Inferior parietal cortex (tissue), 1 donor: ENCODE measurements around the gene JMJD1C.
"Not testable (repeated sequence)": the region's sequence is repeated elsewhere in the genome, so short reads cannot be mapped to it uniquely, and the experiment has no call there.

Source experiments
- DNase-seq: peaks from one replicate; pipeline ENCODE4 v3.0.0-alpha.2; 2016; ENCODE audit errors: extremely low spot score

JMJD1C gene

GRCh38 chr10:63260103-63260859 lies 205.5 kb downstream of the JMJD1C start:
- DNase-seq, result no peak

- DNase-seq, result no peak
Observed at GRCh38 chr10:63258920-63259678, 206.7 kb downstream of the JMJD1C start.

DNA sequence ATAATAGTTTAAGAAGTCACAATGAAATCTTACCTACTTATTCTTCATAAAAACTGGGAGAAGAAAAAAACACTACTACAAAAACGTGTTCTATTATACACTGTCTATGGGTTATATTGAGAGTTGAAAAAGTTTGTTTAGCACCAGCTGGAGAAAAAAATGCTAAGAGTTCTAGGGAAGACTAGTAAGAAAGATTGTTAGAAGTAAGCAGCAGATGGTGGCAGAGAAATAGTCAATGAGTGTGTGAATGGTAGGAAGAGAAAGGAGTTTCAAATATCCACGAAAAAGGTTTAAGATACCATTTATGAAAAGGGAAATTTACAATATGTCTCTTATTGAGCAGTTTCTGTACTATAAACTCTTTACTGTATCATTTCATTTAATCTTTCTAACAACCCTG lies 208.0 kb downstream of the JMJD1C start:
- DNase-seq, result no peak

DNA sequence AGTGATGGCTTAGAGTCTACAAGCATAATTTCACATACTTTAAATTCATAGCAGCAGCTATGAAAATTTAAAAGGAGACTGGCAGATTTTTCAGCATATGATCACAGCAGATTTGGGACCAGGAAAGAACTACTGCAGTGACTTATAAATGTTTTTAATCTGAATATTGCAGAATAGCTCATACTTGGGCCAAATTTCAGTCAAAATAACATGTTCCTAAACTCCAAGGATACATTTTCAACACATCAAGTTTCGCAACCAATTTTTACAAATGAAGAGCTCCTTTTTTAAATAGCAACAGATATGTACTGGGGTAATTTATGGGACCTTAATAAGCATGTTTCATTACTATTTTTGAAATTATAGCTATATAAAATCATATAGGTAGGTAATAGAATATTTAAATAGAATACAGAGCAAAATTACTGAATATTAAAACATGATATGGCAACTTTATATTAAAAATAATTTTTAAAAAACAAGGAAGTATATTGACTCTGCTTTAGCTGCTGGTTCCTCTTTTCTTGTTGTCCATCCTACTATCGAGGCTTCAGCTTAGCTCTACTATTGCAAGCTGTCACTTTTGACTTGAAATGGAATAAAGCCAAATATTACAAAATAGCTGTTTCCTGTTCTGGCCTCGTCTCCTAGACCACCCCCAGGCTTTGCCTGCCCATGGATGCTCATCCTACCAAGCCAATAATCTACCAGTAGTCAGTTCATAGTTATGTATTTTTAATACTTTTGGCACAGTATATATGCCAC lies 209.6 kb downstream of the JMJD1C start:
- no peak for DNase-seq

DNA sequence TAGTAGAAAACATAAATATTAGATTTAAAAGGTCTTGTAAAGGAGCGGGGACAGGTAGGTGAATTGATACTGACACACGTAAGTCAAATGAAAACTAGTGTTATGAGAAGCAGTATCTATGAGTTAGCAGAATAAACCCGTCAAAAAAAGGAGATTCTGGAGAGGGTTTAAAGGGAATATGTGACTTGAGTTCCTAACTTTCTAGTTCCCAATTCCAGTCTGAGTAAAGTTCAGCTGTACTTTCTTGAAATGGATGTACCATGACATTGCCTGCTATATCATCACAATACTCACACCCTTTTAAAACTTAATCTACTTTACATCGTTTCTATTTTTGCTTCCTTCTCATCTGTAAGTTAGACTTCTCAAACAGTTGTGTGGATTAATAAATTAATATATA lies 210.5 kb downstream of the JMJD1C start:
- DNase-seq, result no peak

DNA sequence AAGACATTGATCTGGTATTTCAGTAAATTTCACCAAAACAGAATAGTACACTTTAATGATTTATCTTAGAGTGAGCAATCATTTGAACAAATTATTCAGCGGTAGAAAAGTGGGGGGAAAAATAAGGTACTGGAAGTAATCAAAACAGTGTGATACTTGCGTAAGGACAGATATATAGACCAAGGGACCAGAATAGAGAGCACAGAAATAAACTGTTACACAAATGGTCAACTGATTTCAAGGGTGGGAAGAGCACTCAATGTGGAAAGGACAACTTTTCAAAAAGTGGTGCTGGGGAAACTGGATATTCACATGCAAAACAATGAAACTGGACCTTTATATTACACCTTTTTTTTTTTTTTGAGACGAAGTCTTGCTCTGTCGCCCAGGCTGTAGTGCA lies 212.7 kb downstream of the JMJD1C start:
- no peak for DNase-seq

- DNase-seq, result no peak
Observed at GRCh38 chr10:63252095-63252762, 213.5 kb downstream of the JMJD1C start.

DNA sequence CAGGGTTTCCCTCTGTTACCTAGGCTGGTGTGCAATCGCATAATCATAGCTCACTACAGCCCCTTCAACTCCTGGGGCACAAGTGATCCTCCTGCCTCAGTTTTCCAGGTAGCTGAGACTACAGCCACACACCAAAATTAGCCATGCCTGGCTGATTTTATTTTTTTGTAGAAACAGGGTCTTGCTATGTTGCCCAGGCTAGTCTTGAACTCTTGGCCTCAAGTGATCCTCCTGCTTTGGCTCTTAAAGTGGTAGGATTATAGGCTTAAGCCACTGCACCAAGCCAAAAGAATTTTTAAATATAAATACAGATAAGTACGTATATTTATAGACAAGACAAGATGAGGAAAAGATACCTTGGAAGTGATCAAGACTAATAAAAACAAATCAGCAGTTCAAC lies 215.7 kb downstream of the JMJD1C start:
- no peak for DNase-seq

DNA sequence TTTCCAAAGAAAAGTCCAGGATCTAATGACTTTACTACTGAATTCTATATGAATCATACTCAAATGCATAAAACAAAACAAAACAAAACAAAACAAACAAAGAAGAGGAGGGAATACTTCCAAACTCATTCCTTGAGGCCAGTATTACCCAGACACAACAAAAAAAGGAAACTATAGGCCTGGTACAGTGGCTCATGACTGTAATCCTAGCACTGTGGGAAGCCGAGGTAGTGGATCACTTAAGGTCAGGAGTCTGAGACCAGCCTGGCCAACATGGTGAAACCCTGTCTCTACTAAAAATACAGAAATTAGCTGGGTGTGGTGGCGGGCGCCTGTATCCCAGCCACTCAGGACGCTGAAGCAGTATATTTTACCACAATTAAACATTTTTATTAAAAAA lies 218.0 kb downstream of the JMJD1C start:
- no peak for DNase-seq

DNA sequence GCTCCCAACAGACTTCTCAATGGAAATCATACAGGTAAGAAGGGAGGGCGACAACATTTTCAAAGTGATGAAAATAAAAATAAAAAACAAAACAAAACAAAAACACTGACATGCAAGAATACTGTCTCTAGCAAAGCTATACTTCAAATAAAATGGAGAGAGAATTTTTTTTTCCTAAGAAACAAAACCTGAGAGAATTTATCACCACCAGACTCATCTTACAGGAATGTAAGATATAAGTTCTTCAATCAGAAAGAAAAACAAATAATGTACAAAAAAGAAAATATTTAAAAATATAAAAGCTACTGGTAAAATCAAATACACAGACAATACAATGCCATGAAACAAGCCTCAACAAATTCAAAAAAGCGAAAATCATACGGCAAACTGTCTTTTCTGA lies 219.4 kb downstream of the JMJD1C start:
- no peak for DNase-seq

DNA sequence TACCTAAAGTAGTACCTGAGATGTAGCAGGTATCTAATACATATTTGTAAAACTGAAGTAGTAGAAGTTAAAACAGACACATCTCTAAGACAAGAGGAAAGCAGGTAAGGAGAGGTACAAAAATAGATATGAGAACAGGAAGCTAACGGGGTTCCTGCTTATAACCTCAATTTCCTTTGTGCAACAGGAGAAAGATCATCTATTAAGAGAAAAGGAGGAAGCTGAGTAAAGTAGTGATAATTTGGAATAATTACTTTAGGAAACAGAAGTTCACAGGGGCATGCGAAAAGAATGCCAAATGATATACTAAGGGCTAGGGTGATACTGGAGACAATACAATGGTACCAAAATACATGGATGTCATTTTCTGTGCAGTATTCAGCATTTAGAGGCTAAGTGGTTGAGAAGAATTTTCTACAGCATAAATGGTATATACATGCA lies 223.9 kb downstream of the JMJD1C start:
- DNase-seq, result no peak

DNA sequence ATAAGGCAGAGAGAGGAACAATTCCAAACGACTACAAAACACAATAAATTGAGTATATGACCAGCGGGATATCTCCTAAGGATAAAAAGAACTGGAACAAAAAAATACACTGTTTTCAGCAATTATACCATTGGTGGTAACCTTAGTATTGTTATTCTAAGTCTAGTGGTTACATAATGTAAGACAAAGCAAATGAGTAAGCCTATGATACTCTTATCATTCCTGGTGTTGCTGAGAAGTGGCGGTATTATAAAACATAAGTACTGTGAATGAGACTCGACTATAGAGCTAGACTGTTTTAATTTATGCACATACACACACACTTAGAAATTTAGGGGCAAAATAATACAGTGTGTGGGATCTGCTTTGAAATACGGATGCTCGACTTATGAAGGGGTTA lies 225.0 kb downstream of the JMJD1C start:
- DNase-seq, result no peak

DNA sequence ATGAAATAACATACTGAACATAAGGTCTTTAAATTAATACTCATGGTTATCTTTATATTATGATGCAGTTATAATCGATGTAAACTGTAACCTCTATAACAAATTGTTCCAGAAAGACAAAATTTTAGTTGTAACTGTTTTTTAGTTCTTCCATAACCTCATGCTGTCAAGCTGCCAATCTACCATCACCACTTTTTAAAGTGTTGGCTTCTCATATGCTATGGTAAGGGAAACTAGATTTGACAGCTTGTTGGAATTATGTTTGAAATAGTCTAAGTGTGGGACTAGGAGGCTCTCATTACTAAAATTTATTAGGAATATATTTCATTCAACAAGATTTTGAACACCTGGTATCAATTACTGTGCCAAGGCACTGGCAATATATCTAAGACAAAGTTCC lies 227.3 kb downstream of the JMJD1C start:
- no peak for DNase-seq

GRCh38 chr10:63237396-63237795 lies 228.4 kb downstream of the JMJD1C start:
- DNase-seq, result no peak

DNA sequence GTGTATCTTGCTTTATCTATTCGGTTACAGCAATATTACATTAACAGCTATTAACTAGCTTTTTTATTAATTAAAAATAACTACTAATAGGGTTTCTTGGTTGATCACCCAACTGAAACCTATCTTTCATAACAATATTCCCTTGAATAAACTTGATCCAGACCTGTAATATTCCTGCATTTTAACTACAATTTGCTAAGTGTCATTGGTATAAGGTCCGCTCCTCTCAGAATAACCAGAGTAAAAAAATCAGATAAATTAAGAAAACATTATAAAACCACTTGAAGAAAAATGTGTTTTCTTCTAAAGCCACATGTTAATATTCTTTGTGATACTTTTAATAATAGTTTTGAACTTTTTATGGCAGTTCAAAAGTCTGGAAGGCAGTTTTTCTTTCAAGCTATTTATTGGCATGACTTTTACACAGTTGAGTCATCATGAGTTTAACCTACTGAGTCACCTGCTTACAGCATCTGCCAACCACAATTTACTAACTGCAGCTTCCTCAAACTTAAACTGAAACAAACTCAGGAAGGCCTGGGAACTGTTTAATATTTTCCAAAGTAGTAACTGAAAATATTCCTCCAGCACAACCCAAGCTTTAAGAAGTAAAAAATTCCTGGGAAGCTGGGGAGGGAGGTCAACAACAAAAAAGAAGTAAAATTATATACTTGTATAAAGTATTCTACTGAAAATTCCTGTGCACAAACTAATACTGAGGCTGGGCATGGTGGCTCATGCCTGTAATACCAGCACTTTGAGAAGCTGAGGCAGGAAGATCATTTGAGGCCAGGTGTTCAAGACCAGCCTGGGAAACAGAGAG lies 229.5 kb downstream of the JMJD1C start:
- DNase-seq, result no peak

- DNase-seq, result not testable (repeated sequence)
Observed at GRCh38 chr10:63235136-63235535, 230.6 kb downstream of the JMJD1C start.

DNA sequence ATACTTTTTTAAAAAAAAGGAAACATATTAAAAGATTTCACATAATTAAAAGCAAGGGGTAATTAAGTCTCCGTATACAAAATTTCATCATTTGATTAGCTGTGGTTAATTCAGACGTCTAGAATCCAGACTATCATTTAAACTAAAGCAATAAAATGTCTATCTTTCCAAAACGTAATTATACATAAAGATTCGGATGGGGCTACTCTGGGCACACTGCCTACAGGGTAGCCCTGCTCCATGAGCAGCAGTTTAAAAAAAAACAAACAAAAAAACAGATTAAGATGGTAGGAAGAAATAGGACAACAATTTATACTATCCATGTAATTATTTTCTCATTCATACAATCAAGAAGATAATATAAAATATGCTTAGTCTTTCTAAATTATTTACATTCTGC lies 236.6 kb downstream of the JMJD1C start:
- no peak for DNase-seq

DNA sequence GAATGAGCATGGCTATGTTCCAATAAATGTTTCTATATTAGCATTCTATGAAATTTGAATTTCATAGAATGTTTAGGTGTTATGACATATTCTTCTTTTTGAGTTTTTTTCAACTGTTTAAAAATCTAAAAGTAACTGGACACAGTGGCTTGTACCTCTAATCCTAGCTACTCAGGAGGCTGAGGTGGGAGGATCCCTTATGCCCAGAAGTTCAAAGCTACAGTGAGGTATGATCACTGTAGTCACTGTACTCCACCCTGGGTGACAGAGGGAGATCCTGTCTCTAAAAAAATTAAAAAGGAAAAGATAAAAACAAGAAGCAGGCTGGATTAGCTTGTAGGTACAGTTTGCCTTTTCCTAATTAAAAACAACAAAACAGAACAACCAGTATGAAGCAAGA lies 237.5 kb downstream of the JMJD1C start:
- DNase-seq, result no peak

DNA sequence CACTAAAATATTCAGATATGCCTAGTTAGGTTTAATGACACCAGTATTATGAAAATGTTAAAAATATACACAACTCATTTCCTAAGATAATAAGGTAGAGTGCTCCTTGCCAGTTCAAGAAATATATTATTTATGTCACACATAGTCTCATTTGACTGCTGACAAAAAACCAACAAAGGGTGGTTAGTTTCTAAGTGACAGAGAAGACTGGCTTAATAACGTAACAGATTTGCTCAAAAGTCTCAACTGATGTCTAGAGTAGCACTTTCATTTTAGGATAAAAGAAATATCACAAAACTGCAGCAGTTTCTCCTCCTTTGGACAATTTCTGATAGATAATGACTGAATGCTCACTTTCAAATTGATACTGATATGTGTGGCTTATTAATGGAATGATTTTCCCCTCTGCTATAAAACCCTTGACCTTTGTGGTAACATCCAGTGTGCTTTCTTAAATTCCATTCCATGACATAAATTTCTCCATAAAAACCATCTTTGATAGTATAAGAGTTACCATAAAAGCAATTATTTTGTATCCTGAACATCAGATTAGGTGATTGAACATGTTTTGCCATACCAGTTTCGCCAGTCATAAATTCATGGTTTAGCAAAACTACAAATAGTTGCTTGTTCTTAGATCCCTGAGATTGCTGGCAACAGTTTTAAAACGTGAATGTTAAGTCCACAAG lies 238.4 kb downstream of the JMJD1C start:
- no peak for DNase-seq

DNA sequence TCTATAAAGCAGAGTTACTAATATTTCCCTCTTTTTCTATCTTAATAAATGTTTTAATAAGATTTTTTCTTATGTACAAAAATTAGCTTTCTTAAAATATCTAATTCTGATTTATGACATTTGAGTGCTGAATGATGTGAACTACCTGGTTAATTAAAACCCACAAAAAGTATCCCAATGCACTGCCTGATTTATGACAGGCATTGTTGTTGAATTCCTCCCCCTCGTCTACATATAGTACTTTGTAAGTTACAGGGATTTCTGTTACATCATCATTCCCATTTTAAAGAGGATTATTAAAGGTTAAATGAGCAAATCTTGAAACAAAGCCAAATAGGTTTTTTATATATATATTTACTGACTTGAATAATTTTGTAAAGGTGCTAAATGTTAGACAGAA lies 241.5 kb downstream of the JMJD1C start:
- no peak for DNase-seq

DNA sequence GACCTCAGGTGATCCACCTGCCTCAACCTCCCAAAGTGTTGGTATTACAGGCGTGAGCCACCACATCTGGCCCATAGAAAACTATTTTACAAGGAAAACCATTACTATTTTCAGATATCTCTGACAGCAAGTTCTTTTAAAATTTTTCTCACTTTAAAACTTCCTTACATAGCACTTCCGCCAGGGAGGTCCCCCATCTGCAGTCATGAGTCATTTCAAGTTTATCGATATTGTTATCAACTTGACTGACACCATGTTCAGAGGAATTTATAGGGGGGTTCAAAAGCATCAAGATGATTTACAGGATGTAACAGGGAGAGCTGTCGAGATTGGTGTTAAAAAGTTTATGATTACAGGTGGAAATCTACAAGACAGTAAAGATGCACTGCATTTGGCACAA lies 243.8 kb downstream of the JMJD1C start:
- no peak for DNase-seq
